GM12872 (cell line): ENCODE results near the gene WFS1.

Experiments
- TF ChIP-seq, protein P1 (sequence below): IDR thresholded peaks from 3 replicates; pipeline ENCODE4 v1.5.1; 2011; ENCODE audit warnings: low read depth, mild to moderate bottlenecking, low read length, moderate library complexity; ENCODE audit not compliant: insufficient read depth

The WFS1 gene

DNA sequence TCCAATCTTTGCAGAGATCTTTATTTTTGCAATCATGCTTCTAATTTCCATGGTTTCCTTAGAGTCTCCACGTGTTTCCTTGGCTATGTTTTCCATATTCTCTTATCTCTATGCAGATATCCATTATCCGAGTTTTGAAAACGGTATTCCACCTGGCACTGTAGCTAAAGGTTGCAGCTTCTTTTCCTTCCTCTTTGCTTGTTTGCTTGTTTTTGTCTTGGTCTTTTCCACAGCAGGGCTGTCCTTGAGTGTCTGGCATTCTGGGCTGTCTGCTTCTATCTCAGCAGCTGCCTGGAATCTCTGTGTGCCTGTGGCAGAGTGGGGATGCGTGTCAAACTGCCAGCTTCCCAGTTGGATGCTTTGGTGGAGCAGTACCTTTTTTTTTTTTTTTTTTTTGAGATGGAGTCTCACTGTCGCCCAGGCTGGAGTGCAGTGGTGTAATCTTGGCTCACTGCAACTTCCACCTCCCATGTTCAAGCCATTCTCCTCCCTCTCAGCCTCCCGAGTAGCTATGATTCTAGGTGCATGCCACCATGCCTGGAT lies 46.9 kb downstream of the WFS1 start:
- TF ChIP-seq, protein P1, sequence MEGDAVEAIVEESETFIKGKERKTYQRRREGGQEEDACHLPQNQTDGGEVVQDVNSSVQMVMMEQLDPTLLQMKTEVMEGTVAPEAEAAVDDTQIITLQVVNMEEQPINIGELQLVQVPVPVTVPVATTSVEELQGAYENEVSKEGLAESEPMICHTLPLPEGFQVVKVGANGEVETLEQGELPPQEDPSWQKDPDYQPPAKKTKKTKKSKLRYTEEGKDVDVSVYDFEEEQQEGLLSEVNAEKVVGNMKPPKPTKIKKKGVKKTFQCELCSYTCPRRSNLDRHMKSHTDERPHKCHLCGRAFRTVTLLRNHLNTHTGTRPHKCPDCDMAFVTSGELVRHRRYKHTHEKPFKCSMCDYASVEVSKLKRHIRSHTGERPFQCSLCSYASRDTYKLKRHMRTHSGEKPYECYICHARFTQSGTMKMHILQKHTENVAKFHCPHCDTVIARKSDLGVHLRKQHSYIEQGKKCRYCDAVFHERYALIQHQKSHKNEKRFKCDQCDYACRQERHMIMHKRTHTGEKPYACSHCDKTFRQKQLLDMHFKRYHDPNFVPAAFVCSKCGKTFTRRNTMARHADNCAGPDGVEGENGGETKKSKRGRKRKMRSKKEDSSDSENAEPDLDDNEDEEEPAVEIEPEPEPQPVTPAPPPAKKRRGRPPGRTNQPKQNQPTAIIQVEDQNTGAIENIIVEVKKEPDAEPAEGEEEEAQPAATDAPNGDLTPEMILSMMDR = no peak

DNA sequence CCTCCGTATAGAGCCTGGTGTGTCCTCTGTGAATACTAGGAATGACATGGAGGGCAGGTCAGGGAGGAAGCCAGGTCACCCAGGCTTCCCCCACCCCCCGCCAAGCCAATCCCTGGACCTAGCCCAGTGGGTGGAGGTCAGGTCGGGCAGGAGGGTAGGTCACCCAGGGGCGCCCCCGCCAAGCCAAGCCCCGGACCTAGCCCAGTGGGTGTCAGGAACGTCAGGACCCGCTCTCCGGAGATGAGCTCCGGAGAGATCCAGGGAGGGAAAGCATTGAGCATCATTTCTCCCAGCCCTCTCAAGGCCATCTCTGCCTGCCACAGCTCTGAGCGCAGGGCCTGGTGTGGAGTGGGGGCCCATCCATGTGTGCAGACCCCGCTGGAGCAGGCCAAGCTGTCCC lies 48.6 kb downstream of the WFS1 start:
- TF ChIP-seq, protein P1 = no peak

DNA sequence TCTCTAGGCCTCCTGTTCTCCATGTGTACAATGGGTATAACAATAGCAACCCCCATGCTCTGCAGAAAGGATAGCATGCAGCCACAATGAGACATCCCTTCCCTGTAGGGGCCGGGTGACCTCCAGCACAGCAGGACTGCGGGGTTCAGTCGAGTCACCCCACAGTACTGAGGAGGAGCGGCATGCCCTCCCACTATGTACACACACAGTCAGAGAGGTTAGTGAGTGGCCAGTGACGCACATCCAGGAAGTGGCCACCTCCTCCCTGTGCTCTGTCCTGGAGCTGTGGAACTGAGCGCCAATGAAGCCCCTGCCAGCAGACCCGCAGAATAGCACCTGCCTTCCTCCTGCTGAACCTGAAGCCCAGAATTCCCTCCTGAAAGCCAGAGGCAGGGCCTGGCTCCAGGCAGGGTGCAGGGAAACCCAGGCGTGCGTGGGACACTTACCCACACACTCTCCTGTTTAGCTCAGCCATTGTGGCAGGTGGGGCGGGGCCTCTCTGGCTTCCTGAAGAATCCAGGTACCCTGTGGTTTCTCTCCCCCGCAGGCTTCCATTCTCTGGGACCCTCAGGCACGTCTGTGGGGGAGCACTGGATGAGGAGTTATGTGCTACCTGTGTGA lies 50.0 kb downstream of the WFS1 start:
- TF ChIP-seq, protein P1 = no peak

- TF ChIP-seq, protein P1 = no peak
Measured at GRCh38 chr4:6320663-6321062, 51.0 kb downstream of the WFS1 start.

DNA sequence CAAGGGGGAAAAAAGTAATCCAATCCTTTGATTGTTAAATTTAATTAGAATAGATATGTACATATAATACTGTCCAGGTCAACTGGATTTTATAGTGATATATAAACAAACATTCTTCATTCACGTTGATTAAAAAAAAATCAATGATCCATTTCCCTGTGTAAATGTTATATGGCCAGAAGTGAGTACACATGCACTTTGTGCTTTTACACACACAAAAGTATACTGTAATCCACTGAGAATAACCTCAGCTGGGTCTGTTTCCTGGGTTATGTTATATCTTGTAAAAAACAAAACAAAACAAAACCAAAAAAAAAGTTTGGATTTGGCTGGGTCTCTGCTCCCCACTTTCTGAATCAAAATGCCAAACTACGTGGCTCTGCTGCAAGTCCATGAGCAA lies 51.7 kb downstream of the WFS1 start:
- TF ChIP-seq, protein P1 = no peak

DNA sequence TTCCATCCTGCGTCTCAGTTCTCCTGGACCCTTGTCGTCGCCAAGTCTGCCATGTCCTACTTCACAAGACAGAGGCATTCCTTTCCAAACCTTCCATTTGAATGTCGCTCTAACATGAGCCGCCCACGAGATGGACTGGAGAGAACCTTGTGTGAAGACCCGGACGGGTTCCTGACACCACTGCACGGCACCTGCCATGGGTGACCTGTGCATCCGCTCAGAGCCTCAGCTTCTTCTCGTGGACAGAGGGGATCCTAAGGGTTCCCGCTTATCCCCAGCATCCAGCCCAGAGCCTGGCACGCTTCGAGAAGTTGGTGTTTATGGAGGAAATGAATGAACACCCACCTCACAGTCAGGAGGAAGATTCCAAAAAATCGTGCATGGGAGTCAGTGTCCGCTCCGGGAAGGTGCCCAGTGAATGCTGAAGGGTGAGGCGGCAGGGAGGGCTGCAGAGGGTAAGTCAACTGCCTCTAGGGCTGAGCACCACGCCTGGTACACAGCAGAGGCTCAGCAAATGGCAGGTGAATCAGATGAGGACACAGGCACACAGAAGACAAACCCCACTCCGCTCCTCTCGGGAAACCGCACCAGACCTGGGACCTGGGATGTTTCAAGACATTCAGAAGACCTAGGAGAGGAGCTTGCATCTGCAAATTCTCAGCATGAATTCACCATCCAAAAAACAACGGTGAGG lies 52.6 kb downstream of the WFS1 start:
- TF ChIP-seq, protein P1 = no peak

- TF ChIP-seq, protein P1 = no peak
Measured at GRCh38 chr4:6322761-6323566, 53.3 kb downstream of the WFS1 start.
